ENCODE results near the gene LTBP4. TPM values are rescaled to one million over a fixed set of nuclear protein-coding genes. Genes with fewer than 3 reads are reported as not detected.

LTBP4 gene
- total RNA-seq, 1 experiment from 2014 or later = 75.4 TPM

GRCh38 chr19:40627486-40628279, 26.5 kb downstream of the LTBP4 start:
- ChIA-PET CTCF (no interaction called here), POLR2A (no interaction called here)
- TF ChIP-seq TCF7L2 (IDR thresholded peaks at IDR 0.05; ENCODE audit: low read depth, low read length) = no peak
- TF ChIP-seq, protein P1, sequence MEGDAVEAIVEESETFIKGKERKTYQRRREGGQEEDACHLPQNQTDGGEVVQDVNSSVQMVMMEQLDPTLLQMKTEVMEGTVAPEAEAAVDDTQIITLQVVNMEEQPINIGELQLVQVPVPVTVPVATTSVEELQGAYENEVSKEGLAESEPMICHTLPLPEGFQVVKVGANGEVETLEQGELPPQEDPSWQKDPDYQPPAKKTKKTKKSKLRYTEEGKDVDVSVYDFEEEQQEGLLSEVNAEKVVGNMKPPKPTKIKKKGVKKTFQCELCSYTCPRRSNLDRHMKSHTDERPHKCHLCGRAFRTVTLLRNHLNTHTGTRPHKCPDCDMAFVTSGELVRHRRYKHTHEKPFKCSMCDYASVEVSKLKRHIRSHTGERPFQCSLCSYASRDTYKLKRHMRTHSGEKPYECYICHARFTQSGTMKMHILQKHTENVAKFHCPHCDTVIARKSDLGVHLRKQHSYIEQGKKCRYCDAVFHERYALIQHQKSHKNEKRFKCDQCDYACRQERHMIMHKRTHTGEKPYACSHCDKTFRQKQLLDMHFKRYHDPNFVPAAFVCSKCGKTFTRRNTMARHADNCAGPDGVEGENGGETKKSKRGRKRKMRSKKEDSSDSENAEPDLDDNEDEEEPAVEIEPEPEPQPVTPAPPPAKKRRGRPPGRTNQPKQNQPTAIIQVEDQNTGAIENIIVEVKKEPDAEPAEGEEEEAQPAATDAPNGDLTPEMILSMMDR (IDR thresholded peaks at IDR 0.05) = no peak
- no peak for TF ChIP-seq POLR2AphosphoS5 (IDR thresholded peaks at IDR 0.05; ENCODE audit: low read depth, low read length)
- H3K9me3 ChIP-seq (ENCODE audit: control insufficient read depth, insufficient read depth, low read depth, low read length) = no peaks in the 10 kb centered on the region
- no peaks in the 10 kb centered on the region for H3K27me3 ChIP-seq (ENCODE audit: control insufficient read depth, insufficient read depth, low read length)
- H3K36me3 ChIP-seq (ENCODE audit: control insufficient read depth, insufficient read depth, low read length) = no peaks in the 10 kb centered on the region
- H3K27ac ChIP-seq (ENCODE audit: low read length) = no peak overlapping the region
- DNase-seq (ENCODE audit: low read depth, low spot score) (no peak), ATAC-seq (no peak)
- intact Hi-C loops (cut with micrococcal nuclease; ENCODE audit: unreplicated experiment) = no loop called here
- H3K4me1 ChIP-seq (ENCODE audit: control insufficient read depth, insufficient read depth, low read length) = no peaks in the 10 kb centered on the region
- H3K4me3 ChIP-seq (ENCODE audit: low read depth in 2 of 2, low read length in 2 of 2) = no peak overlapping the region
- no TSS peak for BruUV-seq (replicated peaks)
- in situ Hi-C loops (cut with HindIII; ENCODE audit: low pct_unique_long_range_greater_than_20kb, low sequenced_read_pairs) = no loop called here

GRCh38 chr19:40629346-40629745, 28.2 kb downstream of the LTBP4 start:
- Histone ChIP-seq H3K4me1 (ENCODE audit: control insufficient read depth, insufficient read depth, low read length) (no peaks in the 10 kb centered on the region), H3K27me3 (ENCODE audit: control insufficient read depth, insufficient read depth, low read length) (no peaks in the 10 kb centered on the region), H3K9me3 (ENCODE audit: control insufficient read depth, insufficient read depth, low read depth, low read length) (no peaks in the 10 kb centered on the region), H3K4me3 (ENCODE audit: low read depth in 2 of 2, low read length in 2 of 2) (no peak overlapping the region), H3K27ac (ENCODE audit: low read length) (no peak overlapping the region), H3K36me3 (ENCODE audit: control insufficient read depth, insufficient read depth, low read length) (no peaks in the 10 kb centered on the region)
- ATAC-seq (no peak), DNase-seq (ENCODE audit: low read depth, low spot score) (no peak)
- BruUV-seq (replicated peaks) = no TSS peak
- intact Hi-C loops (cut with micrococcal nuclease; ENCODE audit: unreplicated experiment) = no loop called here
- in situ Hi-C loops (cut with HindIII; ENCODE audit: low pct_unique_long_range_greater_than_20kb, low sequenced_read_pairs) = no loop called here
- TF ChIP-seq, protein P1 (IDR thresholded peaks at IDR 0.05) = no peak
- TF ChIP-seq, protein P2, sequence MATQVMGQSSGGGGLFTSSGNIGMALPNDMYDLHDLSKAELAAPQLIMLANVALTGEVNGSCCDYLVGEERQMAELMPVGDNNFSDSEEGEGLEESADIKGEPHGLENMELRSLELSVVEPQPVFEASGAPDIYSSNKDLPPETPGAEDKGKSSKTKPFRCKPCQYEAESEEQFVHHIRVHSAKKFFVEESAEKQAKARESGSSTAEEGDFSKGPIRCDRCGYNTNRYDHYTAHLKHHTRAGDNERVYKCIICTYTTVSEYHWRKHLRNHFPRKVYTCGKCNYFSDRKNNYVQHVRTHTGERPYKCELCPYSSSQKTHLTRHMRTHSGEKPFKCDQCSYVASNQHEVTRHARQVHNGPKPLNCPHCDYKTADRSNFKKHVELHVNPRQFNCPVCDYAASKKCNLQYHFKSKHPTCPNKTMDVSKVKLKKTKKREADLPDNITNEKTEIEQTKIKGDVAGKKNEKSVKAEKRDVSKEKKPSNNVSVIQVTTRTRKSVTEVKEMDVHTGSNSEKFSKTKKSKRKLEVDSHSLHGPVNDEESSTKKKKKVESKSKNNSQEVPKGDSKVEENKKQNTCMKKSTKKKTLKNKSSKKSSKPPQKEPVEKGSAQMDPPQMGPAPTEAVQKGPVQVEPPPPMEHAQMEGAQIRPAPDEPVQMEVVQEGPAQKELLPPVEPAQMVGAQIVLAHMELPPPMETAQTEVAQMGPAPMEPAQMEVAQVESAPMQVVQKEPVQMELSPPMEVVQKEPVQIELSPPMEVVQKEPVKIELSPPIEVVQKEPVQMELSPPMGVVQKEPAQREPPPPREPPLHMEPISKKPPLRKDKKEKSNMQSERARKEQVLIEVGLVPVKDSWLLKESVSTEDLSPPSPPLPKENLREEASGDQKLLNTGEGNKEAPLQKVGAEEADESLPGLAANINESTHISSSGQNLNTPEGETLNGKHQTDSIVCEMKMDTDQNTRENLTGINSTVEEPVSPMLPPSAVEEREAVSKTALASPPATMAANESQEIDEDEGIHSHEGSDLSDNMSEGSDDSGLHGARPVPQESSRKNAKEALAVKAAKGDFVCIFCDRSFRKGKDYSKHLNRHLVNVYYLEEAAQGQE (IDR thresholded peaks at IDR 0.05; ENCODE audit: insufficient read depth in 1 of 2, low read depth in 2 of 2, low read length in 1 of 2) = no peak
- TF ChIP-seq POLR2AphosphoS5 (IDR thresholded peaks at IDR 0.05; ENCODE audit: low read depth, low read length) (no peak), TCF7L2 (IDR thresholded peaks at IDR 0.05; ENCODE audit: low read depth, low read length) (no peak), SIN3A (IDR thresholded peaks at IDR 0.05; ENCODE audit: borderline replicate concordance, insufficient read depth, low read depth, low read length) (no peak)
- ChIA-PET CTCF (no interaction called here), POLR2A (no interaction called here)
